Esophagus (tissue), 2 donors: ENCODE data around the gene SPATA24. TPM values are rescaled to one million over a fixed set of nuclear protein-coding genes. Genes with fewer than 3 reads are reported as not detected.

ENCODE experiments used
- H3K27ac ChIP-seq, 2 donors: one replicate each; pipeline ENCODE4 v1.5.1; 2013; ENCODE audit warnings: low read depth in 2 of 2, mild to moderate bottlenecking in 2 of 2, inconsistent platforms in 1 of 2, low read length in 1 of 2, moderate library complexity in 1 of 2
- H3K27me3 ChIP-seq, 2 donors: one replicate each; pipeline ENCODE4 v1.6.1; 2013; ENCODE audit warnings: low read length in 2 of 2, control low read depth in 1 of 2, mild to moderate bottlenecking in 1 of 2; ENCODE audit not compliant: insufficient read depth in 2 of 2, control insufficient read depth in 1 of 2
- H3K36me3 ChIP-seq, 2 donors: one replicate each; pipeline ENCODE4 v1.6.1; 2013; ENCODE audit warnings: low read length in 1 of 2; ENCODE audit not compliant: control insufficient read depth in 2 of 2, insufficient read depth in 2 of 2
- H3K4me1 ChIP-seq, 2 donors: one replicate each; pipeline ENCODE4 v1.6.1; 2013; ENCODE audit warnings: low read length in 1 of 2; ENCODE audit not compliant: control insufficient read depth in 2 of 2, insufficient read depth in 2 of 2
- H3K4me3 ChIP-seq, 2 donors: one replicate each; pipeline ENCODE4 v1.5.1; 2013; ENCODE audit warnings: low read length in 2 of 2, mild to moderate bottlenecking in 2 of 2, low read depth in 1 of 2, moderate library complexity in 1 of 2
- H3K9me3 ChIP-seq, 2 donors: one replicate each; pipeline ENCODE4 v1.6.1; 2013; ENCODE audit warnings: mild to moderate bottlenecking in 2 of 2, low read depth in 1 of 2, low read length in 1 of 2, moderate library complexity in 1 of 2; ENCODE audit not compliant: control insufficient read depth in 2 of 2, insufficient read depth in 1 of 2
- WGBS, 2 donors: extraction: QIAGEN DNeasy Blood & Tissue Kit; methylation state at CpG; one replicate each; pipeline ENCODE4 v1.1.7; 2013; 5-methylcytosine and 5-hydroxymethylcytosine counted together
- polyA plus RNA-seq, 2 donors: library from polyadenylated mRNA; stranded (reverse); fragments of 200-250 nt; gene quantifications; one replicate each; pipeline ENCODE4 v1.2.3, GENCODE V29; 2013
- donor health status: healthy with polysubstance abuse.
- donor health status: Bipolar disorder and iron deficiency.

Gene SPATA24
- polyA plus RNA-seq, 2 donors: 5.9 to 6.0 TPM

DNA sequence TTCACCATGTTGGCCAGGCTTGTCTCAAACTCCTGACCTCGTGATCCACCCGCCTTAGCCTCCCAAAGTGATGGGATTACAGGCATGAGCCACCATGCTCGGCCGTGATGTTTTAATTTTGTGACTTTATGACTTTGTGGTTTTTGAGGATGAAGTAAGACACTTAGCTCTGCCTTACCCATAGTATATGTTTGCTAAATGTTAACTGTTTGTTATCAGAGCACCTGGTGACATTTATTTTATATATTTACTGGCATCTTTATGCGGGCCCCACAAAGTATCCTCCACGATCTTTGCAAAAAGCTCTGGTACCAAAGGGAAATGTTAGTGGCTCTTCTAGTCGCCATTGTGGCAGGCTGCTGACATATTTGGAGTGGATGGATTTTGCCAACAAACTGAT, 27.5 kb downstream of the SPATA24 start:
- no peaks in the 10 kb centered on the region for H3K9me3 ChIP-seq
- H3K4me1 ChIP-seq: peaks cover 0 to 8% of the 10 kb centered on the region in 2 donors
- no peak overlapping the region for H3K27ac ChIP-seq
- H3K36me3 ChIP-seq: peaks cover 3 to 5% of the 10 kb centered on the region in 2 donors
- no peak overlapping the region for H3K4me3 ChIP-seq
- no peaks in the 10 kb centered on the region for H3K27me3 ChIP-seq
- 93% methylated on average over 7 of the region's 7 CpGs for WGBS, 2 donors

DNA sequence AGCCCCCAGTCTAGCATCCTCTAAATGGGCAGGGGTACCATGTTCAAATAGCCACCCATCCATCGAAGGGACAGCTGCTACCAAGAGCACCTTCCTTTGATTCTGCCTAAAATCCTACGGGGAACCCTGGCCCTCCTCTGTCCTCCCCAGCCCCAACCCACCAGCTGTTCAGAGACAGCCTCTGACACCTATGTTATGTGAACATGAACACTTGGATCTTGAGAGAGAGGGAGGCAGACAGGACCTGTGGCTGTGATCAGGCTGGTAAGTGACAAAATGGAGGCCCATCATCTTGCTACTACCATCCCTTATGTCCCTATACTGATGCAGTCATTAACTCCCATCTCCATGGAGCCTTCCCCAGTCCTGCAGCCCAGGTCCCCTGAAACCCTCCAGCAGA, 29.0 kb downstream of the SPATA24 start:
- H3K4me3 ChIP-seq: no peak overlapping the region
- peaks cover 0 to 8% of the 10 kb centered on the region in 2 donors for H3K4me1 ChIP-seq
- H3K27me3 ChIP-seq: no peaks in the 10 kb centered on the region
- peaks cover 3 to 5% of the 10 kb centered on the region in 2 donors for H3K36me3 ChIP-seq
- 88 to 96% methylated on average over 2 of the region's 2 CpGs for WGBS, 2 donors
- H3K9me3 ChIP-seq: no peaks in the 10 kb centered on the region
- H3K27ac ChIP-seq: no peak overlapping the region

DNA sequence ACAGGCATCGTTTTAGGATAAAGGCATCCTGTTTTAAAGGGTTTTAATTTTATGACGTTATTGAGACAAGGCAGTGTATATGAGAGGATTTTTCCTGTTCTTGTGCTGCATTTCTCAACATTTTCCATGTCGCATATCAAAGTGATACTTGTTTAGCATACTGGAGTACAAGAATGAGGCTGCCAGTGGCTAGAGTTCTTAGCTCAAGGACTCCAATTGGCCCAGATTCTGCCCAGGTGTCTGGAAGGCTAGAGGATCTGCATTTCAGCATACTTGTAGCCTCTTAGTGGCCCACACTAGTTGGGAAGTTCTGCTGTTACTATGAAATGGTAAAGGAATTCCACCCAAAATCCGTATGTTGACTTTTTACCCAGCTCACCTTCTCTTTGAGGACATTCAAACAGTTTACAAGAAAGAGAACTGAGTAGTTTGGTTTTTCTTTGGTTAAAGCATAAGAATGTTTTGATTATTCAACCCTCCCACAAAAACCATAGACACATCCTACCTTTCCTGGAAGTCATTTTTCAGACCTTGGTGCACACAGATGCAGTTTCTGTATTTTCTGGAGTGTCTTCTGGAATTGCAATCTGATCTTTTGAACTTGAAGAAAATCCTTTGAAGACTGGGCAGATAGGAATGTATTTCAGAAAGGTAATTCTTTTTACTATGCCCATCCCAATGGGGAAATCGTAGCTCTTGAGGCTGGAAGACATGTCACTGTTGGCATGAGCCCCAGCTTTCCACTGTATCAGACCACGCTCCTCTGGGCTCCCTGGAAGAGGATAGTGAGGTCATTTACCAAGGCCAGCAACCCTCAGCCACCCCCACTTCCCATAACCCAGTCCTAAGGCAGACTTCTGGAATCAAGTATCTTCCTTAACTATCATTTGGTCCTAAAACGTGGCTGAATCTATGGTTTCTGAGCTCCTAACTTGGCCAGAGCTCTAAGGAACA, 32.1 kb downstream of the SPATA24 start:
- Histone ChIP-seq H3K4me1 (peaks cover 0 to 4% of the 10 kb centered on the region in 2 donors), H3K36me3 (peaks cover 5 to 6% of the 10 kb centered on the region in 2 donors), H3K27ac (no peak overlapping the region), H3K9me3 (no peaks in the 10 kb centered on the region), H3K4me3 (no peak overlapping the region), H3K27me3 (no peaks in the 10 kb centered on the region)
- WGBS, 2 donors: 82 to 84% methylated on average over 7 of the region's 7 CpGs

DNA sequence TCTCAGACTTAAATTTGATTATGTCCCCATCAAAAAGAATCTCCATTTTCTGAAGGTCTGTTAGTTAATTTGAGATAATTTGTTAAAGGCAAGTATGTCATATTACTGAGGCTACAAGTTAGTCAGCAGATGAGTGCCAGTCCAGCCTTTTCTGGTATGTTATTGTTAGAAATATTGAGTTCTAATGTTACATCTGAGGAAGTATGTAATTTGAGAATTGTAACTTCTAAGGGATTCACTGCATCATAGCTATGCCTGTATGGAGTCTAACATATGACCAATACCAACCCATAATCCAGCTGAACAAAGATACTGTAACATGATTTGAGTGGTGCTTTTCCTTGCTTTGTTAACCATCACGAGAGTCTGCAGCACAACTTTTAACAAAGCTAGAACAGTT, 34.7 kb downstream of the SPATA24 start:
- 77 to 81% methylated on average over 1 of the region's 1 CpG for WGBS, 2 donors
- Histone ChIP-seq H3K4me3 (no peak overlapping the region), H3K4me1 (peaks cover 0 to 4% of the 10 kb centered on the region in 2 donors), H3K27me3 (no peaks in the 10 kb centered on the region), H3K36me3 (peaks cover 6 to 9% of the 10 kb centered on the region in 2 donors), H3K27ac (no peak overlapping the region), H3K9me3 (no peaks in the 10 kb centered on the region)

DNA sequence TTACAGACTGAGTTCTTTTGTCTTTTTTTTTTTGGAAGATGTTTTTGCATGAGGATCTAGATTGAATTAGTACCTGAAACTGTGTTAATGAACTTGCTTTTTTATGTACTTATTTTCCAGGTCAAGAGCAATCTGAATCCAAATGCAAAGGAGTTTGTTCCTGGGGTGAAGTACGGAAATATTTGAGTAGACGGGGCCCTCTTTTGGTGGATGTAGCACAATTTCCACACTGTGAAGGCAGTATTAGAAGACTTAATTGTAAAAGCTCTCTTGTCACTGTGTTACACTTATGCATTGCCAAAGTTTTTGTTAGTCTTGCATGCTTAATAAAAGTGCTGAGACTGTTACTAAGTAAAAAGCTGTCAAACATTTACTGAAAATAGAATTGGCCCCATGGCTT, 35.3 kb downstream of the SPATA24 start:
- H3K9me3 ChIP-seq: no peaks in the 10 kb centered on the region
- no peaks in the 10 kb centered on the region for H3K27me3 ChIP-seq
- peaks cover 0 to 2% of the 10 kb centered on the region in 2 donors for H3K4me1 ChIP-seq
- no peak overlapping the region for H3K4me3 ChIP-seq
- H3K36me3 ChIP-seq: peaks cover 6 to 14% of the 10 kb centered on the region in 2 donors
- 75 to 81% methylated on average over 2 of the region's 2 CpGs for WGBS, 2 donors
- H3K27ac ChIP-seq: no peak overlapping the region

DNA sequence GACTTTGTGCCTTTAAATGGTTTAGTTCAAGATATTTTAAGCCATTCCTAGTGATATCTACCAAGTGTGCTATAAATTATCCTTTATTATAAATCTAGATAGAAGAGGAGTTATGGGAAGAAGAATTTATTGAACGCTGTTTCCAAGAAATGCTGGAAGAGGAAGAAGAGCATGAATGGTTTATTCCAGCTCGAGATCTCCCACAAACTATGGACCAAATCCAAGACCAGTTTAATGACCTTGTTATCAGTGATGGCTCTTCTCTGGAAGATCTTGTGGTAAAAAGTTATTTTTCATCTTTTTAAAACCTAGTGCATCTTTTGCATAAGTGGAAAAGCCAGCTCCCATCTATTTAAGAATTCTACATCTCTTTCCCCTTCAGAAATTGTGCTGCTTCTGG, 39.4 kb downstream of the SPATA24 start:
- no peaks in the 10 kb centered on the region for H3K9me3 ChIP-seq
- WGBS, 2 donors: 75 to 94% methylated on average over 2 of the region's 2 CpGs
- H3K4me1 ChIP-seq: no peaks in the 10 kb centered on the region
- no peak overlapping the region for H3K27ac ChIP-seq
- peaks cover 3 to 11% of the 10 kb centered on the region in 2 donors for H3K36me3 ChIP-seq
- no peaks in the 10 kb centered on the region for H3K27me3 ChIP-seq
- no peak overlapping the region for H3K4me3 ChIP-seq

DNA sequence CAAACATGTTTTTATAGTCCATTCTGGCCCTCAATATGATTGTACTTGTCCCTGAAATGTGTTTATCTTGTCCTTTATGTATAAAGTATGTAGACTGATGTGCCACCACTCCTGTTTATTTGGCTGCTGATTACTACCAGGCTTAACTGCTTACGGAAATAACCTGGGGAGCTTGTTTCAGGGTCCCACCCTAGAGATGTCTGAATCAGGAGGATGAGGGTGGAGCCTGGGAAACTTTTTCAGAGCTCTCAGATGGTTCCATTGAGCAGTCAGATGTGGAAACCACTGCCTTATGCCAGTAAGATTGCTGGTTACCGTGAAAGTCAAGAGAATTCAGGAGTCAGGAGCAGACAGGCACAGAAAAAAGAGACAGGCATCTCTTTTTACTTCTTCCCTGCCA, 40.0 kb downstream of the SPATA24 start:
- no peak overlapping the region for H3K27ac ChIP-seq
- peaks cover 3 to 11% of the 10 kb centered on the region in 2 donors for H3K36me3 ChIP-seq
- H3K4me3 ChIP-seq: no peak overlapping the region
- WGBS, 2 donors: 50 to 56% methylated on average over 2 of the region's 2 CpGs
- H3K9me3 ChIP-seq: no peaks in the 10 kb centered on the region
- H3K27me3 ChIP-seq: no peaks in the 10 kb centered on the region
- H3K4me1 ChIP-seq: no peaks in the 10 kb centered on the region

DNA sequence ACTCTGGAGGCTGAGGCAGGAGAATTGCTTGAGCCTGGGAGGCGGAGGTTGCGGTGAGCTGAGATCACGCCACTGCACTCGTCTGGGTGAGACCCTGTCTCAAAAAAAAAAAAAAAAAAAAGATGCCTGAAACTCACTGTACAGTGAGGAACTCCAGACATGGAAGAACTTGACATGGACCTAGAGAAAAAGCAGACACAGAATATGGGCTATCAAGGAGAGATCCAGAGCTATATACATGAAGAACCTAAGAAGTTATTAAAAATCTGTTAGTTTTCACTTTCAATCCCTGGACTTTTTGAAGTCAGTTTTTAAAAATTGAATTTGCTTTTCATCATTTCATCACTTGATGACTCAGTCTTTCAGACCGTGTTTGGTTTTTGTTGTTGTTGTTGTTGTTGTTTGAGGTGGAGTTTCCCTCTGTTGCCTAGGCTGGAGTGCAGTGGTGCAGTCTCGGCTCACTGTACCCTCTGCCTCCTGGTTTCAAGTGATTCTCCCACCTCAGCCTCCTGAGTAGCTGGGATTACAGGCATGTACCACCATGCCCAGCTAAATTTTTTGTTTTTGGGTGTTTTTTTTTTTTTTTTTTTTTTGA, 42.0 kb downstream of the SPATA24 start:
- Histone ChIP-seq H3K27me3 (no peaks in the 10 kb centered on the region), H3K9me3 (no peaks in the 10 kb centered on the region), H3K4me1 (no peaks in the 10 kb centered on the region), H3K4me3 (no peak overlapping the region), H3K36me3 (peaks cover 3 to 9% of the 10 kb centered on the region in 2 donors), H3K27ac (no peak overlapping the region)
- WGBS, 2 donors: 81 to 83% methylated on average over 6 of the region's 6 CpGs

DNA sequence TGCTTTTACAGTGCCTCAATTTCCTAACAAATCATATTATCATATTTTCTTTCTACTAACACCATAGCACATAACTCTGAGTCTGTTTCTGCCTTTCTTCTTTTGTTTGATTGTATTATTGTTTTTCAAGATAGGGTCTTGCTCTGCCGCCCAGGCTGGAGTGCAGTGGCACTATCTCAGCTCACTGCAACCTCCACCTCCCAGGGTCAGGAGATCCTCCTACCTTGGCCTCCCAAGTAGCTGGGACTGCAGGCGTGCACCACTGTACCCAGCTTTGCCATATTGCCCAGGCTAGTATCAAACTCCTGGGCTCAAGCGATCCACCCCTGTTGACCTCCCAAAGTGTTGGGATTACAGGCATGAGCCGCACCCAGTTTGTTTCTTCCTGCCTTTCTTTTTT, 43.5 kb downstream of the SPATA24 start:
- 95% methylated on average over 4 of the region's 4 CpGs for WGBS, 2 donors
- no peak overlapping the region for H3K4me3 ChIP-seq
- H3K27ac ChIP-seq: no peak overlapping the region
- H3K36me3 ChIP-seq: peaks cover 0 to 5% of the 10 kb centered on the region in 2 donors
- H3K4me1 ChIP-seq: no peaks in the 10 kb centered on the region
- H3K9me3 ChIP-seq: no peaks in the 10 kb centered on the region
- no peaks in the 10 kb centered on the region for H3K27me3 ChIP-seq
